HepG2 (cell line): ENCODE measurements around the gene SPG7. TPM values are rescaled to one million over a fixed set of nuclear protein-coding genes. Genes with fewer than 3 reads are reported as not detected.
A peak's percentile ranks its signal among the peaks of the same experiment; 100 is the strongest.

Experiments
- ATAC-seq: fragments of 200-7000 bp; cut with Tn5 transposase; 3 replicates; pipeline ENCODE4 v1.9.1; 2020; ENCODE audit warnings: mild to moderate bottlenecking, moderate library complexity
- BruUV-seq: library from RNA; stranded (reverse); fragments of 400-500 nt; replicated peaks from 2 replicates; lab custom pipeline; 2021; lab: Mats Ljungman, UMichigan
- CTCF ChIA-PET: fragments of 300-600 bp; formaldehyde crosslinking; extraction: SDS; loops from one replicate; lab custom pipeline; 2021; ENCODE audit warnings: low total read pairs, inconsistent platforms, low intra/inter-chr PET ratio; lab: Yijun Ruan, JAX
- POLR2A ChIA-PET: fragments of 350-600 bp; sonication (Branson Sonifier 250); formaldehyde crosslinking; loops from one replicate; lab custom pipeline; 2020; ENCODE audit warnings: antibody characterized with exemption, inconsistent platforms; lab: Yijun Ruan, JAX
- DNase-seq: peaks from one replicate; pipeline ENCODE4 v3.0.0-alpha.2; 2015; ENCODE audit warnings: low spot score
- FAIRE-seq: peaks from 3 replicates; lab custom pipeline; 2011; peaks lifted over from hg19 to GRCh38; lab: Jason Lieb, UNC
- H2AFZ ChIP-seq: one replicate; pipeline ENCODE4 v1.6.1; 2011; ENCODE audit warnings: low read length, inconsistent platforms
- H3K27ac ChIP-seq: fragments of 300-600 bp; 3 replicates; pipeline ENCODE4 v1.8.0; 2011; ENCODE audit warnings: mixed run types, mild to moderate bottlenecking, mixed read lengths, low read length, inconsistent platforms; ENCODE audit not compliant: insufficient read depth; ENCODE audit errors: extremely low read length
- H3K27me3 ChIP-seq, 2 experiments: fragments of 200-600 bp in 1 of 2; 2 replicates in 1 of 2; 3 replicates in 1 of 2; pipeline versions ENCODE4 v1.6.0 to v1.8.0; 2011; ENCODE audit warnings: low read length in 2 of 2, mild to moderate bottlenecking in 2 of 2, moderate library complexity in 2 of 2, inconsistent platforms in 1 of 2; ENCODE audit not compliant: insufficient read depth in 2 of 2, control insufficient read depth in 1 of 2
- H3K36me3 ChIP-seq, 2 experiments: fragments of 200-600 bp in 1 of 2; replicated peaks in 1 of 2; 2 replicates in 1 of 2; 3 replicates in 1 of 2; pipeline versions ENCODE4 v1.5.1 to v1.8.0; 2011; ENCODE audit warnings: low read length in 2 of 2, inconsistent platforms in 1 of 2; ENCODE audit not compliant: insufficient read depth in 2 of 2, control insufficient read depth in 1 of 2
- H3K4me1 ChIP-seq: 2 replicates; pipeline ENCODE4 v1.5.1; 2012; ENCODE audit warnings: low read length, inconsistent platforms; ENCODE audit not compliant: insufficient read depth
- H3K4me2 ChIP-seq: 2 replicates; pipeline ENCODE4 v1.6.0; 2011; ENCODE audit warnings: low read depth, low read length, inconsistent platforms
- H3K4me3 ChIP-seq, 3 experiments: fragments of 200-600 bp in 1 of 3; sonication (generic), shearing (Covaris generic) in 1 of 3; replicated peaks in 1 of 3; 2 replicates each; pipeline ENCODE4 v1.5.1; 2011 to 2016; ENCODE audit warnings: low read length in 3 of 3, inconsistent platforms in 2 of 3, low read depth in 2 of 3, mild to moderate bottlenecking in 2 of 3, control low read depth in 1 of 3, mixed read lengths in 1 of 3; ENCODE audit not compliant: insufficient read depth in 1 of 3
- H3K79me2 ChIP-seq: one replicate; pipeline ENCODE4 v1.6.1; 2011; ENCODE audit warnings: low read length, inconsistent platforms; ENCODE audit not compliant: insufficient read depth
- H3K9ac ChIP-seq: 2 replicates; pipeline ENCODE4 v1.6.0; 2011; ENCODE audit warnings: mild to moderate bottlenecking, low read depth, low read length, inconsistent platforms; ENCODE audit not compliant: insufficient read depth
- H3K9me3 ChIP-seq: 2 replicates; pipeline ENCODE4 v1.5.1; 2012; ENCODE audit warnings: mild to moderate bottlenecking, low read length
- H4K20me1 ChIP-seq: 2 replicates; pipeline ENCODE4 v1.6.0; 2011; ENCODE audit warnings: inconsistent platforms, mild to moderate bottlenecking, low read length, moderate library complexity; ENCODE audit not compliant: insufficient read depth
- MAFF ChIP-seq: IDR thresholded peaks from 2 replicates; pipeline ENCODE4 v1.6.1; 2011; ENCODE audit warnings: low read depth, low read length, improper control_type of control experiment
- MAFK ChIP-seq, 2 experiments: IDR thresholded peaks in 1 of 2; conservative IDR thresholded peaks in 1 of 2; 2 replicates each; pipeline ENCODE4 v1.6.1; 2011; ENCODE audit warnings: improper control_type of control experiment in 2 of 2, low read length in 2 of 2
- ZNF530 ChIP-seq: sonication (generic); formaldehyde crosslinking; IDR thresholded peaks from 2 replicates; pipeline ENCODE4 v1.5.0; 2020; ENCODE audit warnings: low read depth, mild to moderate bottlenecking, missing genetic modification reagents
- WGBS: methylation state at CpG from one replicate; pipeline ENCODE4 v1.1.6; 2017; ENCODE audit warnings: low lambda C conversion rate; 5-methylcytosine and 5-hydroxymethylcytosine counted together
- in situ Hi-C: cut with HindIII; loops from 2 replicates; pipeline ENCODE4 v1.10.0; 2017; ENCODE audit warnings: low pct_unique_long_range_greater_than_20kb; ENCODE audit not compliant: extremely low pct_ligation_motif_present
- intact Hi-C: fragments of 100-400 bp; cut with micrococcal nuclease; formaldehyde crosslinking; loops from one replicate; pipeline ENCODE4 v1.10.0; 2022; ENCODE audit not compliant: unreplicated experiment
- polyA plus RNA-seq, 8 experiments: library from polyadenylated mRNA; depleted of rRNA in 3 of 8; stranded (reverse) in 7 of 8; unstranded in 1 of 8; fragments of >200 nt; fragmentation: Illumina TruSeq in 4 of 8; extraction: Trizol in 4 of 8; gene quantifications; 2 replicates each; pipeline versions ENCODE4 v1.2.1 to v1.2.3, GENCODE V29; 2011 to 2016; ENCODE audit warnings: low read depth in 4 of 8, missing spikeins in 1 of 8, mixed read lengths in 1 of 8; ENCODE audit not compliant: insufficient read depth in 1 of 8
- total RNA-seq, 5 experiments: library from RNA; depleted of rRNA; stranded (reverse); fragments of >200 nt; fragmentation: Illumina TruSeq; extraction: Trizol; gene quantifications; 2 replicates each; pipeline ENCODE4 v1.2.3, GENCODE V29; 2016; ENCODE audit warnings: low read depth in 1 of 5
- TF ChIP-seq, protein P1 (sequence below): sonication (generic); formaldehyde crosslinking; IDR thresholded peaks from 2 replicates; pipeline ENCODE4 v1.4.0; 2020; ENCODE audit warnings: low read depth, missing genetic modification reagents

SPG7 gene
- total and polyA plus RNA-seq, 2 of the 13 experiments (the other 11 are each of a cell fraction or from before 2014, with no cell fraction given): 66.0 to 136 TPM

GRCh38 chr16:89529097-89529496, 20.9 kb downstream of the SPG7 start:
- ATAC-seq (no peak), DNase-seq (no peak), FAIRE-seq (no peak)
- no peaks in the 10 kb centered on the region for H3K27me3 ChIP-seq
- H2AFZ ChIP-seq: no peak overlapping the region
- no peak overlapping the region for H3K27ac ChIP-seq
- H3K4me3 ChIP-seq: no peak overlapping the region
- H4K20me1 ChIP-seq: no peaks in the 10 kb centered on the region
- H3K36me3 ChIP-seq: peaks cover 56 to 86% of the 10 kb centered on the region in 2 experiments
- BruUV-seq: no TSS peak
- ChIA-PET CTCF (no interaction called here), POLR2A (interaction anchor here (2.2 kb wide), 1 partner anchor 21 kb away, joined by 5 read pairs; the partner anchor contains the start of gene SPG7)
- intact Hi-C loops: no loop called here
- no peaks in the 10 kb centered on the region for H3K4me1 ChIP-seq
- H3K9me3 ChIP-seq: no peaks in the 10 kb centered on the region
- in situ Hi-C loops: no loop called here
- 91% methylated on average over 16 of the region's 16 CpGs for WGBS
- H3K9ac ChIP-seq: no peak overlapping the region
- H3K4me2 ChIP-seq: no peak overlapping the region
- no peaks in the 10 kb centered on the region for H3K79me2 ChIP-seq
- TF ChIP-seq ZNF530 (CRISPR knock-in tag): no peak
- TF ChIP-seq, protein P1, sequence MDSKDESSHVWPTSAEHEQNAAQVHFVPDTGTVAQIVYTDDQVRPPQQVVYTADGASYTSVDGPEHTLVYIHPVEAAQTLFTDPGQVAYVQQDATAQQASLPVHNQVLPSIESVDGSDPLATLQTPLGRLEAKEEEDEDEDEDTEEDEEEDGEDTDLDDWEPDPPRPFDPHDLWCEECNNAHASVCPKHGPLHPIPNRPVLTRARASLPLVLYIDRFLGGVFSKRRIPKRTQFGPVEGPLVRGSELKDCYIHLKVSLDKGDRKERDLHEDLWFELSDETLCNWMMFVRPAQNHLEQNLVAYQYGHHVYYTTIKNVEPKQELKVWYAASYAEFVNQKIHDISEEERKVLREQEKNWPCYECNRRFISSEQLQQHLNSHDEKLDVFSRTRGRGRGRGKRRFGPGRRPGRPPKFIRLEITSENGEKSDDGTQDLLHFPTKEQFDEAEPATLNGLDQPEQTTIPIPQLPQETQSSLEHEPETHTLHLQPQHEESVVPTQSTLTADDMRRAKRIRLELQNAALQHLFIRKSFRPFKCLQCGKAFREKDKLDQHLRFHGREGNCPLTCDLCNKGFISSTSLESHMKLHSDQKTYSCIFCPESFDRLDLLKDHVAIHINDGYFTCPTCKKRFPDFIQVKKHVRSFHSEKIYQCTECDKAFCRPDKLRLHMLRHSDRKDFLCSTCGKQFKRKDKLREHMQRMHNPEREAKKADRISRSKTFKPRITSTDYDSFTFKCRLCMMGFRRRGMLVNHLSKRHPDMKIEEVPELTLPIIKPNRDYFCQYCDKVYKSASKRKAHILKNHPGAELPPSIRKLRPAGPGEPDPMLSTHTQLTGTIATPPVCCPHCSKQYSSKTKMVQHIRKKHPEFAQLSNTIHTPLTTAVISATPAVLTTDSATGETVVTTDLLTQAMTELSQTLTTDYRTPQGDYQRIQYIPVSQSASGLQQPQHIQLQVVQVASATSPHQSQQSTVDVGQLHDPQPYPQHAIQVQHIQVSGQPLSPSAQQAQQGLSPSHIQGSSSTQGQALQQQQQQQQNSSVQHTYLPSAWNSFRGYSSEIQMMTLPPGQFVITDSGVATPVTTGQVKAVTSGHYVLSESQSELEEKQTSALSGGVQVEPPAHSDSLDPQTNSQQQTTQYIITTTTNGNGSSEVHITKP (CRISPR knock-in tag): no peak
- peak; percentile 90 for TF ChIP-seq MAFK (conservative IDR thresholded peaks at IDR 0.05 in 1 of 2, IDR thresholded peaks at IDR 0.05 in 1 of 2; ENCODE audit: low read length in 2 of 2)
- peak; percentile 87 for TF ChIP-seq MAFF
